CD14-positive monocyte (primary cell): Measurements from ENCODE around the gene MXD4. TPM values are rescaled to one million over a fixed set of nuclear protein-coding genes. Genes with fewer than 3 reads are reported as not detected.

Experiments
- DNase-seq, 3 donors: peaks; one replicate each; pipeline ENCODE4 v3.0.0-alpha.2; 2011 to 2022
- H2AFZ ChIP-seq: 2 replicates; pipeline ENCODE4 v1.6.0; 2012; ENCODE audit warnings: mild to moderate bottlenecking, low read depth, low read length, inconsistent platforms; ENCODE audit not compliant: insufficient read depth, poor library complexity, severe bottlenecking
- H3K27ac ChIP-seq, 2 donors: 1 replicate in 1 of 2; 2 replicates in 1 of 2; pipeline ENCODE4 v1.5.1; 2012 to 2013; ENCODE audit warnings: low read length in 2 of 2, control low read depth in 1 of 2, inconsistent platforms in 1 of 2, low read depth in 1 of 2, mild to moderate bottlenecking in 1 of 2
- H3K27me3 ChIP-seq, 2 donors: one replicate each; pipeline versions ENCODE4 v1.6.0 to v1.6.1; 2011 to 2013; ENCODE audit warnings: low read length in 2 of 2; ENCODE audit not compliant: control insufficient read depth in 2 of 2, insufficient read depth in 2 of 2
- H3K36me3 ChIP-seq, 2 donors: replicated peaks in 1 of 2; 1 replicate in 1 of 2; 2 replicates in 1 of 2; pipeline versions ENCODE4 v1.5.1 to v1.6.1; 2012 to 2013; ENCODE audit warnings: low read length in 2 of 2, control low read depth in 1 of 2, inconsistent platforms in 1 of 2, mild to moderate bottlenecking in 1 of 2; ENCODE audit not compliant: insufficient read depth in 2 of 2, control insufficient read depth in 1 of 2
- H3K4me1 ChIP-seq, 2 donors: 1 replicate in 1 of 2; 2 replicates in 1 of 2; pipeline versions ENCODE4 v1.5.1 to v1.6.1; 2012 to 2013; ENCODE audit warnings: low read length in 2 of 2, control low read depth in 1 of 2, inconsistent platforms in 1 of 2, mild to moderate bottlenecking in 1 of 2, moderate library complexity in 1 of 2; ENCODE audit not compliant: insufficient read depth in 2 of 2, control insufficient read depth in 1 of 2
- H3K4me2 ChIP-seq: replicated peaks from 2 replicates; pipeline ENCODE3; 2012; ENCODE audit warnings: low read length, moderate library complexity, mild to moderate bottlenecking; ENCODE audit not compliant: poor library complexity, severe bottlenecking; ENCODE audit errors: extremely low read depth
- H3K4me3 ChIP-seq, 3 experiments: fragments of 200-600 bp in 1 of 3; sonication (generic) in 1 of 3; replicated peaks in 1 of 3; 1 replicate in 2 of 3; 2 replicates in 1 of 3; pipeline ENCODE4 v1.5.1; 2011 to 2013; ENCODE audit warnings: low read length in 3 of 3, mild to moderate bottlenecking in 3 of 3, control low read depth in 2 of 3, low read depth in 2 of 3, inconsistent platforms in 1 of 3, moderate library complexity in 1 of 3
- H3K79me2 ChIP-seq: 2 replicates; pipeline ENCODE4 v1.6.0; 2012; ENCODE audit warnings: mild to moderate bottlenecking, control low read depth, inconsistent platforms, low read length, moderate library complexity; ENCODE audit not compliant: insufficient read depth
- H3K9ac ChIP-seq: 2 replicates; pipeline ENCODE4 v1.6.0; 2017; ENCODE audit warnings: low read length, mild to moderate bottlenecking; ENCODE audit not compliant: insufficient read depth, poor library complexity, severe bottlenecking
- H3K9me3 ChIP-seq, 2 donors: replicated peaks in 1 of 2; 1 replicate in 1 of 2; 2 replicates in 1 of 2; pipeline versions ENCODE4 v1.5.1 to v1.6.1; 2012 to 2013; ENCODE audit warnings: low read length in 2 of 2, control low read depth in 1 of 2; ENCODE audit not compliant: control insufficient read depth in 1 of 2, insufficient read depth in 1 of 2
- H4K20me1 ChIP-seq: 2 replicates; pipeline ENCODE4 v1.6.0; 2012; ENCODE audit warnings: mild to moderate bottlenecking, low read length, control low read depth, moderate library complexity; ENCODE audit not compliant: insufficient read depth
- H3K27ac Mint-ChIP-seq, 7 donors: one replicate each; pipeline ENCODE4 v1.8.0; 2020; ENCODE audit warnings: mild to moderate bottlenecking in 7 of 7, mixed read lengths in 7 of 7, moderate library complexity in 6 of 7, inconsistent platforms in 2 of 7
- H3K27me3 Mint-ChIP-seq, 3 donors: one replicate each; pipeline ENCODE4 v1.8.0; 2021 to 2022; ENCODE audit warnings: low read depth in 3 of 3, mild to moderate bottlenecking in 3 of 3, mixed read lengths in 3 of 3, moderate library complexity in 3 of 3, inconsistent platforms in 1 of 3
- H3K36me3 Mint-ChIP-seq, 2 donors: one replicate each; pipeline ENCODE4 v1.8.0; 2020; ENCODE audit warnings: mixed read lengths in 2 of 2, inconsistent platforms in 1 of 2, mild to moderate bottlenecking in 1 of 2
- H3K4me1 Mint-ChIP-seq: one replicate; pipeline ENCODE4 v1.8.0; 2020; ENCODE audit warnings: mild to moderate bottlenecking, mixed read lengths
- H3K4me3 Mint-ChIP-seq, 2 donors: one replicate each; pipeline ENCODE4 v1.8.0; 2020; ENCODE audit warnings: mild to moderate bottlenecking in 2 of 2, mixed read lengths in 2 of 2, moderate library complexity in 1 of 2
- H3K9me3 Mint-ChIP-seq, 7 donors: one replicate each; pipeline ENCODE4 v1.8.0; 2020 to 2022; ENCODE audit warnings: mixed read lengths in 7 of 7, mild to moderate bottlenecking in 6 of 7, moderate library complexity in 6 of 7, inconsistent platforms in 2 of 7
- CTCF ChIP-seq: fragments of 200-600 bp; IDR thresholded peaks from one replicate; pipeline ENCODE4 v1.8.0; 2022; ENCODE audit warnings: antibody characterized with exemption, mild to moderate bottlenecking
- WGBS: methylation state at CpG from one replicate; pipeline ENCODE4 v1.1.5; 2013; ENCODE audit warnings: missing lambda C conversion rate; ENCODE audit not compliant: insufficient coverage; 5-methylcytosine and 5-hydroxymethylcytosine counted together
- intact Hi-C, 2 donors: fragments of 100-400 bp; cut with micrococcal nuclease; formaldehyde crosslinking; loops; one replicate each; pipeline versions ENCODE4 v1.15.0 to v1.15.1; 2023
- polyA plus RNA-seq, 3 donors: library from polyadenylated mRNA; depleted of rRNA in 1 of 3; unstranded in 2 of 3; stranded (reverse) in 1 of 3; fragments of 300-500 nt in 2 of 3; fragments of >200 nt in 1 of 3; fragmentation: Illumina TruSeq in 2 of 3; gene quantifications; 1 replicate in 2 of 3; 2 replicates in 1 of 3; pipeline ENCODE4 v1.2.3, GENCODE V29; 2012 to 2021

MXD4 gene
- polyA plus RNA-seq, 3 donors, result 24.5 to 39.4 (median 35.9) TPM

GRCh38 chr4:2246384-2247127 is 15.4 kb downstream of the MXD4 start:
- Histone ChIP-seq H3K9ac (no peak overlapping the region), H3K79me2 (peaks cover 3% of the 10 kb centered on the region), H3K4me3 (no peak overlapping the region), H3K9me3 (no peaks in the 10 kb centered on the region), H2AFZ (no peak overlapping the region), H3K4me2 (no peak overlapping the region), H3K27ac (no peak overlapping the region), H3K4me1 (peaks cover 24% of the 10 kb centered on the region in 2 donors), H3K27me3 (no peaks in the 10 kb centered on the region), H3K36me3 (peaks cover 29 to 35% of the 10 kb centered on the region in 2 donors), H4K20me1 (peaks cover 19% of the 10 kb centered on the region)
- peak in 1 of 3 donors; percentile 3 for DNase-seq
- Mint-ChIP-seq H3K27ac (peak overlapping the region in 1 of 7 donors; percentile 58), H3K9me3 (no peaks in the 10 kb centered on the region), H3K27me3 (no peaks in the 10 kb centered on the region), H3K4me1 (peaks cover 28% of the 10 kb centered on the region), H3K4me3 (no peak overlapping the region), H3K36me3 (peaks cover 19 to 35% of the 10 kb centered on the region in 2 donors)
- no peak for TF ChIP-seq CTCF
- WGBS, result 96% methylated on average over 19 of the region's 19 CpGs
- intact Hi-C loops, result loop anchor here in 1 of 2 donors (10.0 kb wide), 1 partner anchor 672 kb away; no protein-coding TSS in a partner anchor

- no peak overlapping the region for H3K4me3 ChIP-seq
- no peak for TF ChIP-seq CTCF
- H3K36me3 ChIP-seq, result peaks cover 22 to 28% of the 10 kb centered on the region in 2 donors
- peak overlapping the region in 3 of 7 donors; percentile 5 to 85 (median 72) for H3K27ac Mint-ChIP-seq
- 92% methylated on average over 7 of the region's 7 CpGs for WGBS
- H3K9me3 ChIP-seq, result no peaks in the 10 kb centered on the region
- H3K9ac ChIP-seq, result no peak overlapping the region
- H3K4me2 ChIP-seq, result no peak overlapping the region
- peaks cover 10% of the 10 kb centered on the region for H3K79me2 ChIP-seq
- no peaks in the 10 kb centered on the region for H3K27me3 ChIP-seq
- no peaks in the 10 kb centered on the region for H3K27me3 Mint-ChIP-seq
- H4K20me1 ChIP-seq, result peaks cover 18% of the 10 kb centered on the region
- peak in 1 of 3 donors; percentile 2 for DNase-seq
- intact Hi-C loops, result loop anchor here in 1 of 2 donors (10.0 kb wide), 1 partner anchor 671 kb away; no protein-coding TSS in a partner anchor
- H3K4me1 Mint-ChIP-seq, result peaks cover 31% of the 10 kb centered on the region
- peaks cover 16 to 28% of the 10 kb centered on the region in 2 donors for H3K36me3 Mint-ChIP-seq
- no peak overlapping the region for H3K4me3 Mint-ChIP-seq
- peaks cover 26 to 31% of the 10 kb centered on the region in 2 donors for H3K4me1 ChIP-seq
- H2AFZ ChIP-seq, result no peak overlapping the region
- no peaks in the 10 kb centered on the region for H3K9me3 Mint-ChIP-seq
- peak overlapping the region in 1 of 2 donors; percentile 10 for H3K27ac ChIP-seq
These were observed 16.1 kb downstream of the MXD4 start for GRCh38 chr4:2245787-2246275.
